GM12891 (cell line): ENCODE measurements around the gene DEDD2.

Experiments
- PAX5 ChIP-seq: IDR thresholded peaks from 2 replicates; pipeline ENCODE4 v1.6.1; 2011; ENCODE audit warnings: low read length, moderate library complexity, mild to moderate bottlenecking; ENCODE audit not compliant: insufficient read depth, severe bottlenecking
- POLR2A ChIP-seq: IDR thresholded peaks from 2 replicates; pipeline ENCODE4 v1.6.1; 2011; ENCODE audit warnings: low read depth, low read length, control low read depth
- POLR2AphosphoS5 ChIP-seq: IDR thresholded peaks from 2 replicates; pipeline ENCODE4 v1.6.1; 2011; ENCODE audit warnings: low read depth, low read length, control low read depth
- TAF1 ChIP-seq: IDR thresholded peaks from 2 replicates; pipeline ENCODE4 v1.6.1; 2011; ENCODE audit warnings: low read depth, low read length, control low read depth

DNA sequence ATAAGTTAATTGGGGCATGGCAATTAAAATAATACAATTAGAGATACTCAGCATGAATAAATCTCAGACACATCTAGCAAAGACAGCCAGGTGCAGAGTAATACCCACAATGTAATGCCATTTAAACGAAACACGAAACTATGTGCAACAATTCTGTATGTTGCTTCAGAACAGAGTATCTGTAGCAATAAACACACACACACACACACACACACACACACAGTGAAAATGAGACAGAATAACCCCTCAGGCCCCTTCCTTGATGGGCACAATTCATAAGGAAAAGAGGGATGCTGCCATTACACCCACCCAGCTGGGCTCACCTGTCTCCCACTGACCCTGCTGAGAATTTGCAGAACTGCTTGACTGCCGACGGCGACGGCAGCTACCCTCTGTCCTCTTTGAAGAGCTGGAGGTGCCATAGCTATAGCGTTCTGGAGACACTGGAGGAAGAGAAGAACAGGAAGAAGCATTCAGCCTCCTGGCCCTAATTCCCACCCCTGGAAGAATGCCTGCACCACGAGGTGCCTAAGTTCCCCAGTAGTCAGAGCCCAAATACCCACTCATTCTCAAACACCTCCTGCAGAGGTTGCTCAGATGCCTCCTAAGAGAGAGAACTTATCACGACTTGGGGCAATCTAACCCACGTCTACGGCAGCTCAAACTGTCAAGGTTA, 2.5 kb downstream of the DEDD2 start:
- TF ChIP-seq POLR2A (no peak), POLR2AphosphoS5 (no peak), TAF1 (no peak), PAX5 (no peak)
